IMR-90 (cell line): ENCODE results near the gene RFT1. TPM values are rescaled to one million over a fixed set of nuclear protein-coding genes. Genes with fewer than 3 reads are reported as not detected.

Experiments used
- ATAC-seq: fragments of 200-7000 bp; cut with Tn5 transposase; 2 replicates; pipeline ENCODE4 v1.9.1; 2020; ENCODE audit warnings: low read depth, mild to moderate bottlenecking, moderate library complexity
- BruUV-seq: library from RNA; stranded (reverse); fragments of 400-500 nt; replicated peaks from 2 replicates; lab custom pipeline; 2021; lab: Mats Ljungman, UMichigan
- CTCF ChIA-PET: fragments of 300-600 bp; formaldehyde crosslinking; extraction: SDS; loops from one replicate; lab custom pipeline; 2021; ENCODE audit warnings: antibody characterized with exemption; lab: Yijun Ruan, JAX
- POLR2A ChIA-PET: fragments of 300-600 bp; sonication (Branson Sonifier 250); formaldehyde crosslinking; loops from one replicate; lab custom pipeline; 2022; ENCODE audit warnings: antibody characterized with exemption; ENCODE audit not compliant: unreplicated experiment; lab: Charles Lee
- DNase-seq: peaks from one replicate; pipeline ENCODE4 v3.0.0; 2013
- H2AFZ ChIP-seq: replicated peaks from 2 replicates; pipeline ENCODE3; 2013; ENCODE audit warnings: low read length, mild to moderate bottlenecking; ENCODE audit not compliant: poor library complexity
- H2AK5ac ChIP-seq: 2 replicates; pipeline ENCODE4 v1.6.1; 2013; ENCODE audit warnings: low read depth, low read length, inconsistent platforms
- H2AK9ac ChIP-seq: replicated peaks from 2 replicates; pipeline ENCODE3; 2013; ENCODE audit warnings: mild to moderate bottlenecking, low read depth, low read length, moderate library complexity; ENCODE audit not compliant: poor library complexity
- H2BK120ac ChIP-seq: 2 replicates; pipeline ENCODE4 v1.6.1; 2013; ENCODE audit warnings: low read depth, low read length, inconsistent platforms
- H2BK15ac ChIP-seq: 3 replicates; pipeline ENCODE4 v1.6.1; 2013; ENCODE audit warnings: low read depth, low read length, inconsistent platforms
- H2BK20ac ChIP-seq: 2 replicates; pipeline ENCODE4 v1.6.1; 2013; ENCODE audit warnings: low read depth, mild to moderate bottlenecking, inconsistent platforms, low read length, moderate library complexity
- H2BK5ac ChIP-seq: 2 replicates; pipeline ENCODE4 v1.6.1; 2013; ENCODE audit warnings: mild to moderate bottlenecking, low read depth, low read length, inconsistent platforms; ENCODE audit not compliant: poor library complexity, severe bottlenecking
- H3K14ac ChIP-seq: replicated peaks from 2 replicates; pipeline ENCODE4 v1.6.1; 2013; ENCODE audit warnings: low read depth, low read length, inconsistent platforms
- H3K18ac ChIP-seq: 2 replicates; pipeline ENCODE4 v1.6.1; 2013; ENCODE audit warnings: low read depth, low read length, control low read depth
- H3K23ac ChIP-seq: 2 replicates; pipeline ENCODE4 v1.6.1; 2013; ENCODE audit warnings: low read depth, low read length, inconsistent platforms
- H3K27ac ChIP-seq: 2 replicates; pipeline ENCODE4 v1.5.1; 2013; ENCODE audit warnings: mild to moderate bottlenecking, control low read depth, low read length; ENCODE audit not compliant: insufficient read depth
- H3K27me3 ChIP-seq: 2 replicates; pipeline ENCODE4 v1.6.1; 2013; ENCODE audit warnings: low read length; ENCODE audit not compliant: control insufficient read depth, insufficient read depth
- H3K36me3 ChIP-seq: 2 replicates; pipeline ENCODE4 v1.6.1; 2013; ENCODE audit warnings: low read length, mixed read lengths; ENCODE audit not compliant: control insufficient read depth, insufficient read depth
- H3K4ac ChIP-seq: 2 replicates; pipeline ENCODE4 v1.6.1; 2013; ENCODE audit warnings: low read depth, low read length, inconsistent platforms
- H3K4me1 ChIP-seq: 2 replicates; pipeline ENCODE4 v1.6.1; 2013; ENCODE audit warnings: low read length, mixed read lengths; ENCODE audit not compliant: control insufficient read depth, insufficient read depth
- H3K4me2 ChIP-seq: 2 replicates; pipeline ENCODE4 v1.6.1; 2013; ENCODE audit warnings: low read depth, mild to moderate bottlenecking, control low read depth, low read length, moderate library complexity
- H3K4me3 ChIP-seq: 2 replicates; pipeline ENCODE4 v1.5.1; 2013; ENCODE audit warnings: low read depth, mild to moderate bottlenecking, control low read depth, low read length, moderate library complexity; ENCODE audit not compliant: insufficient read depth
- H3K56ac ChIP-seq: 2 replicates; pipeline ENCODE4 v1.6.1; 2013; ENCODE audit warnings: low read length, inconsistent platforms; ENCODE audit not compliant: insufficient read depth; ENCODE audit errors: extremely low read depth
- H3K79me1 ChIP-seq, 2 experiments: 2 replicates each; pipeline ENCODE4 v1.6.1; 2013; ENCODE audit warnings: low read length in 2 of 2, inconsistent platforms in 1 of 2, low read depth in 1 of 2
- H3K9ac ChIP-seq: 2 replicates; pipeline ENCODE4 v1.6.1; 2013; ENCODE audit warnings: low read depth, low read length, control low read depth
- H3K9me1 ChIP-seq: 2 replicates; pipeline ENCODE4 v1.6.1; 2013; ENCODE audit warnings: low read length, inconsistent platforms; ENCODE audit not compliant: insufficient read depth
- H3K9me3 ChIP-seq: 2 replicates; pipeline ENCODE4 v1.6.1; 2013; ENCODE audit warnings: low read length; ENCODE audit not compliant: control insufficient read depth, insufficient read depth
- H4K20me1 ChIP-seq: 2 replicates; pipeline ENCODE4 v1.6.1; 2013; ENCODE audit warnings: low read length, inconsistent platforms; ENCODE audit not compliant: insufficient read depth
- H4K5ac ChIP-seq: 2 replicates; pipeline ENCODE4 v1.6.1; 2013; ENCODE audit warnings: mild to moderate bottlenecking, low read depth, low read length, control low read depth
- H4K8ac ChIP-seq, 2 experiments: 2 replicates each; pipeline ENCODE4 v1.6.1; 2013; ENCODE audit warnings: low read depth in 2 of 2, low read length in 2 of 2, control low read depth in 1 of 2, inconsistent platforms in 1 of 2
- H4K91ac ChIP-seq: 2 replicates; pipeline ENCODE4 v1.6.1; 2013; ENCODE audit warnings: low read depth, low read length, inconsistent platforms; ENCODE audit not compliant: insufficient read depth
- BHLHE40 ChIP-seq: fragments of 150-350 bp; IDR thresholded peaks from 2 replicates; pipeline ENCODE4 v1.6.1; 2016; ENCODE audit warnings: mild to moderate bottlenecking, low read depth, low read length
- CEBPB ChIP-seq: IDR thresholded peaks from 2 replicates; pipeline ENCODE4 v1.6.1; 2012; ENCODE audit warnings: low read depth, low read length, improper control_type of control experiment
- CHD1 ChIP-seq: IDR thresholded peaks from 2 replicates; pipeline ENCODE4 v1.6.1; 2012; ENCODE audit warnings: low read depth, low read length, improper control_type of control experiment
- FOS ChIP-seq: fragments of 150-350 bp; IDR thresholded peaks from 2 replicates; pipeline ENCODE4 v1.6.1; 2016; ENCODE audit warnings: low read depth, low read length
- MAFK ChIP-seq: IDR thresholded peaks from 2 replicates; pipeline ENCODE4 v1.6.1; 2012; ENCODE audit warnings: low read depth, low read length, improper control_type of control experiment
- MXI1 ChIP-seq: IDR thresholded peaks from 2 replicates; pipeline ENCODE4 v1.6.1; 2012; ENCODE audit warnings: low read depth, mild to moderate bottlenecking, low read length, moderate library complexity, borderline replicate concordance
- NFE2L2 ChIP-seq: fragments of 150-350 bp; IDR thresholded peaks from 2 replicates; pipeline ENCODE4 v1.6.1; 2016; ENCODE audit warnings: low read depth, mild to moderate bottlenecking, low read length
- whole genome bisulfite sequencing, 2 experiments: methylation state at CpG; one replicate each; pipeline versions ENCODE4 v1.1.5 to v1.1.7; 2013; ENCODE audit warnings: missing lambda C conversion rate in 2 of 2; ENCODE audit not compliant: insufficient read length in 1 of 2; ENCODE audit errors: extremely low coverage in 2 of 2; 5-methylcytosine and 5-hydroxymethylcytosine counted together
- dilution Hi-C: fragments of 300-500 bp; cut with HindIII; formaldehyde crosslinking; loops from one replicate; pipeline ENCODE4 v1.14.3; 2018; ENCODE audit warnings: low sequenced_read_pairs; ENCODE audit not compliant: unreplicated experiment
- in situ Hi-C: fragments of 300-500 bp; cut with MboI; formaldehyde crosslinking; loops from 3 replicates; pipeline ENCODE4 v1.14.3; 2019; ENCODE audit warnings: low sequenced_read_pairs, inconsistent platforms, mixed read lengths
- intact Hi-C: fragments of 100-400 bp; cut with micrococcal nuclease; formaldehyde crosslinking; loops from 2 replicates; pipeline ENCODE4 v1.10.0; 2022
- polyA plus RNA-seq, 3 experiments: library from polyadenylated mRNA; depleted of rRNA; stranded (reverse); fragments of >200 nt; gene quantifications; 2 replicates each; pipeline ENCODE4 v1.2.3, GENCODE V29; 2012; ENCODE audit warnings: low replicate concordance in 1 of 3
- total RNA-seq: library from RNA; depleted of rRNA; stranded (reverse); fragments of >200 nt; gene quantifications from 2 replicates; pipeline ENCODE4 v1.2.3, GENCODE V29; 2012
- TF ChIP-seq, protein P1 (sequence below): fragments of 150-350 bp; IDR thresholded peaks from 2 replicates; pipeline ENCODE4 v1.6.1; 2017; ENCODE audit warnings: mild to moderate bottlenecking, antibody characterized with exemption, low read length, low read depth

RFT1 gene
- total and polyA plus RNA-seq, 2 of the 4 experiments (the other 2 are of a cell fraction): 14.5 to 23.5 TPM

DNA sequence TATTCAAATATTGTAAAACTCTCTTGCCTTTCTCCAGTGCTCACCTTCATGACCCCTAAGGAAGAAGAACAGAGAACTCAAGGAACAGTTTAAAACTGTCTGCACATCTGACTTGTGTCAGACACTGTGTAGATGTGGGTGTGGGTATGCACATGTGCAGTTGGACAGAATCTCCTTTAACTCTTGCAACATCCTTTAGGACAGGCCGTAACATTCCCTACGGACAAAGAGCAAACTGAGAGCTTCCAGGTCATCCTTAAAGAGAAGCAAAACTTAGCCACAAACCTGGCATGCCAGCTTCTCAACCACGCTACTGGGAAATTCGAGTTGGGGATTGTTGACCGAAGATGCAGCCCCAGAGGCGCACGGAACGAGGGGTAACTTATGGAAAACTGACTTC is 80.2 kb downstream of the RFT1 start:
- in situ Hi-C loops (no loop called here), dilution Hi-C loops (no loop called here), intact Hi-C loops (no loop called here)
- Histone ChIP-seq H3K56ac (no peak overlapping the region), H3K4me2 (no peak overlapping the region), H2AFZ (no peak overlapping the region), H2BK20ac (no peak overlapping the region), H3K27me3 (peaks cover 24% of the 10 kb centered on the region), H2AK5ac (no peak overlapping the region), H3K9ac (no peak overlapping the region), H3K23ac (no peak overlapping the region), H2BK120ac (no peak overlapping the region), H2BK5ac (no peak overlapping the region), H4K5ac (no peak overlapping the region), H3K4me3 (no peak overlapping the region), H3K27ac (no peak overlapping the region), H3K18ac (no peak overlapping the region), H4K91ac (no peak overlapping the region), H3K79me1 (no peaks in the 10 kb centered on the region), H3K14ac (no peak overlapping the region; the same call in 1 of the 2 replicates), H3K9me1 (no peaks in the 10 kb centered on the region), H2AK9ac (no peak overlapping the region), H3K36me3 (no peaks in the 10 kb centered on the region), H3K9me3 (no peaks in the 10 kb centered on the region), H4K8ac (no peak overlapping the region), H4K20me1 (no peaks in the 10 kb centered on the region), H3K4ac (no peak overlapping the region), H2BK15ac (no peak overlapping the region), H3K4me1 (no peaks in the 10 kb centered on the region)
- ATAC-seq (no peak), DNase-seq (no peak)
- ChIA-PET POLR2A (no interaction called here), CTCF (no interaction called here)
- TF ChIP-seq MAFK: no peak
- no peak for TF ChIP-seq CEBPB
- TF ChIP-seq BHLHE40: no peak
- TF ChIP-seq, protein P1, sequence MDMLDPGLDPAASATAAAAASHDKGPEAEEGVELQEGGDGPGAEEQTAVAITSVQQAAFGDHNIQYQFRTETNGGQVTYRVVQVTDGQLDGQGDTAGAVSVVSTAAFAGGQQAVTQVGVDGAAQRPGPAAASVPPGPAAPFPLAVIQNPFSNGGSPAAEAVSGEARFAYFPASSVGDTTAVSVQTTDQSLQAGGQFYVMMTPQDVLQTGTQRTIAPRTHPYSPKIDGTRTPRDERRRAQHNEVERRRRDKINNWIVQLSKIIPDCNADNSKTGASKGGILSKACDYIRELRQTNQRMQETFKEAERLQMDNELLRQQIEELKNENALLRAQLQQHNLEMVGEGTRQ: no peak
- TF ChIP-seq NFE2L2: no peak
- TF ChIP-seq CHD1: no peak
- TF ChIP-seq MXI1: no peak
- TF ChIP-seq FOS: no peak
- WGBS, 2 experiments: 63% methylated on average over 6 of the region's 8 CpGs; no CpG with 5 or more reads in 1 of the 2 experiments
- no TSS peak for BruUV-seq
